ENCODE measurements around the gene SEPTIN2. TPM values are rescaled to one million over a fixed set of nuclear protein-coding genes. Genes with fewer than 3 reads are reported as not detected.

The SEPTIN2 gene
- total RNA-seq, 2 donors from 2014 or later = 226 to 271 TPM

- WGBS, 2 donors = 84 to 85% methylated on average over 4 of the region's 4 CpGs
- Histone ChIP-seq H3K27ac (no peak overlapping the region), H3K36me3 (replicated peaks in 1 of 2; ENCODE audit: insufficient read depth in 1 of 2, low read depth in 2 of 2) (peaks cover 0 to 9% of the 10 kb centered on the region in 2 donors), H3K27me3 (no peaks in the 10 kb centered on the region), H3K4me3 (no peak overlapping the region), H3K4me1 (no peaks in the 10 kb centered on the region), H3K9me3 (no peaks in the 10 kb centered on the region)
- TF ChIP-seq, protein P1, sequence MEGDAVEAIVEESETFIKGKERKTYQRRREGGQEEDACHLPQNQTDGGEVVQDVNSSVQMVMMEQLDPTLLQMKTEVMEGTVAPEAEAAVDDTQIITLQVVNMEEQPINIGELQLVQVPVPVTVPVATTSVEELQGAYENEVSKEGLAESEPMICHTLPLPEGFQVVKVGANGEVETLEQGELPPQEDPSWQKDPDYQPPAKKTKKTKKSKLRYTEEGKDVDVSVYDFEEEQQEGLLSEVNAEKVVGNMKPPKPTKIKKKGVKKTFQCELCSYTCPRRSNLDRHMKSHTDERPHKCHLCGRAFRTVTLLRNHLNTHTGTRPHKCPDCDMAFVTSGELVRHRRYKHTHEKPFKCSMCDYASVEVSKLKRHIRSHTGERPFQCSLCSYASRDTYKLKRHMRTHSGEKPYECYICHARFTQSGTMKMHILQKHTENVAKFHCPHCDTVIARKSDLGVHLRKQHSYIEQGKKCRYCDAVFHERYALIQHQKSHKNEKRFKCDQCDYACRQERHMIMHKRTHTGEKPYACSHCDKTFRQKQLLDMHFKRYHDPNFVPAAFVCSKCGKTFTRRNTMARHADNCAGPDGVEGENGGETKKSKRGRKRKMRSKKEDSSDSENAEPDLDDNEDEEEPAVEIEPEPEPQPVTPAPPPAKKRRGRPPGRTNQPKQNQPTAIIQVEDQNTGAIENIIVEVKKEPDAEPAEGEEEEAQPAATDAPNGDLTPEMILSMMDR (IDR thresholded peaks at IDR 0.05) = no peak
- TF ChIP-seq POLR2A (IDR thresholded peaks at IDR 0.05) = no peak
- no peak for ATAC-seq
- intact Hi-C loops (cut with DNase I) = no loop called here
- no peak for DNase-seq
Measured at GRCh38 chr2:241330616-241330981, 14.9 kb downstream of the SEPTIN2 start.

DNA sequence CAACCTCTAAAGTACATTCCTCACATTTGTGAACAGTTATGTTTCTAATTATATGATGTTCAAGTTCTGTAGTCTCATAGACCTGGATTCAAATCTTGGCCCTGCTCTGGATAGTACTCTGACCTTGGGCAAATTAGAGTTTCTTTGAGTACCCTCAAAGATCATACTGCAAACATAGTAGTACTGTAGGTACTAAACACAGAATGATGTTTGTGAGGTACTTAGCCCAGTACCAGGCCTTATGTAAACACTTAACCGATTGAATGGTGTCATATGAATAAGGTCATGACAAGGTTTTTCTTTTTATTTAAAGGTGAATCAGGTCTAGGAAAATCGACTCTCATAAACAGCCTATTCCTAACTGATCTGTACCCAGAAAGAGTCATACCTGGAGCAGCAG, 19.1 kb downstream of the SEPTIN2 start:
- no peaks in the 10 kb centered on the region for H3K9me3 ChIP-seq
- DNase-seq = no peak
- WGBS, 2 donors = 37 to 39% methylated on average over 2 of the region's 2 CpGs
- no peak overlapping the region for H3K4me3 ChIP-seq
- no peak overlapping the region for H3K27ac ChIP-seq
- no peaks in the 10 kb centered on the region for H3K27me3 ChIP-seq
- peaks cover 0 to 25% of the 10 kb centered on the region in 2 donors for H3K36me3 ChIP-seq (replicated peaks in 1 of 2; ENCODE audit: insufficient read depth in 1 of 2, low read depth in 2 of 2)
- peaks cover 8% of the 10 kb centered on the region for H3K4me1 ChIP-seq
- no peak for ATAC-seq
- intact Hi-C loops (cut with DNase I) = no loop called here
- no peak for TF ChIP-seq POLR2A (IDR thresholded peaks at IDR 0.05)
- TF ChIP-seq, protein P1 (IDR thresholded peaks at IDR 0.05) = no peak

DNA sequence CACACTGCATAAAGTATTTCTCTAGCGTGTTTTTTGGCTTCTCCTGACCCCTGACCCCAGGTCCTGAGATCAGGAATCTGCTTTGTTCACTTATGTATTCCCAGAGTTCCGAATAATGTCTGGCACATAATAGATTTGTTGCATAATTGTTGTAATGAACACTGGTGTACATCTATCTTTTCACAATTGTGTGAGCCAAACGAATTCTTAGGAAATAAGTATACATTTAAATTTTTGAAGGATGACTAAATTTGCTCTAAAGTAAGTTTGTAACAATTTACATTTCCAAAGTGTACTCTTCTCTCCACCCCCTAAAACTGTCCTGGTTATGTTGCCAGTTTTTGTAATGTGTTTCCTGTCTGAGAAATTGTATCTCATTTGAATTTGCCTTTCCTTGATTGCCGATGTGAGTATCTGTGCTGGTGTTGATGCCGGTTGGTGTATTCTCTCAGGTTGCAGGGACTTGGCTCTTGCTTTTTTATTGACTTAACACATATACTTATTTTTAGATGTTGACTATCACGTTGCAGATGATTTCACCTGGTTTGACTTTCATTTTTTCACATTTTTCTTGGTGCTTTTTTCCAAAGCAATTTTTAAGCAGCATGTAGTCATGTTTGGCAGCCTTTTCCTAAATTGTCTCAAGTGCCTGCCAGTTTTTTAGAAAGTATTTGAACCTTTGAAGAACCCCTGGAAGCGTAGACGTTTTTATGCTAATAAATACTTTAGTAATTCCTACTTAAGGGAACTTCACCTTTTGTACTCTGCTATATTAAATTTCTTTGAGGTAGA, 24.3 kb downstream of the SEPTIN2 start:
- Histone ChIP-seq H3K27ac (peak overlapping the region in 3 of 4 donors; percentile 16 to 63 (median 16)), H3K4me3 (no peak overlapping the region), H3K36me3 (replicated peaks in 1 of 2; ENCODE audit: insufficient read depth in 1 of 2, low read depth in 2 of 2) (peaks cover 19 to 54% of the 10 kb centered on the region in 2 donors), H3K27me3 (no peaks in the 10 kb centered on the region), H3K9me3 (no peaks in the 10 kb centered on the region), H3K4me1 (peaks cover 19% of the 10 kb centered on the region)
- ATAC-seq (peak; percentile 38), DNase-seq (no peak)
- intact Hi-C loops (cut with DNase I) = no loop called here
- 29 to 30% methylated on average over 8 of the region's 8 CpGs for WGBS, 2 donors
- TF ChIP-seq, protein P1 (IDR thresholded peaks at IDR 0.05) = no peak
- no peak for TF ChIP-seq POLR2A (IDR thresholded peaks at IDR 0.05)

DNA sequence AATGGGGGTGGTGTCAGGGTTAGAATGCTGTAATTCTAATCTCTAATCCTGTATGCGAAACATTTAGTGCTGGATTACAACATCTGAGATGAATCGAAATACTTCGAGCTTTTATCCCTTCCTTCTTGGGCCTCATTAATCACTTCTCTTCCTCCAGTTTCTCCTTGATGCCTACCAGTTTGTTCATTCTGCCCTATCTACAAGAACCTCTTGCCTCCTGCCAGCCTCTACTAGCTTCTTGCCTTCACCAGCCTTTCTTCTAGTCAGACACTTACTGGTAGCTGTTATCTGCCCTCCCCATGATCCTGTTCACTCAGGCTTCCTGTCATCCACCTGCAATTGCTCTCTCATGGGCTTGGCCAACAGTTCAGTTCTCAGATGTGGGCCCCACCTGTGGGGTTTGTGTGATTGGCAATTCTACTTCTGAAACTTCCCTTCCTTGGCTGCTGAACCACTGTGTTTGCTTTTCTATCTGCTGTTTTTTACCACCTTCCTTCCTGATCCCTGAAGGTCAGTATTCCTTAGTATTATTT, 25.0 kb downstream of the SEPTIN2 start:
- 71 to 72% methylated on average over 3 of the region's 3 CpGs for WGBS, 2 donors
- H3K9me3 ChIP-seq = no peaks in the 10 kb centered on the region
- peaks cover 22 to 56% of the 10 kb centered on the region in 2 donors for H3K36me3 ChIP-seq (replicated peaks in 1 of 2; ENCODE audit: insufficient read depth in 1 of 2, low read depth in 2 of 2)
- DNase-seq (no peak), ATAC-seq (no peak)
- peaks cover 19% of the 10 kb centered on the region for H3K4me1 ChIP-seq
- H3K27me3 ChIP-seq = no peaks in the 10 kb centered on the region
- intact Hi-C loops (cut with DNase I) = no loop called here
- TF ChIP-seq POLR2A (IDR thresholded peaks at IDR 0.05) = no peak
- TF ChIP-seq, protein P1 (IDR thresholded peaks at IDR 0.05) = no peak
- no peak overlapping the region for H3K4me3 ChIP-seq
- H3K27ac ChIP-seq = peak overlapping the region in 3 of 4 donors; percentile 16 to 63 (median 22)
